H9 (cell line): ENCODE measurements around the gene SSBP3. TPM values are rescaled to one million over a fixed set of nuclear protein-coding genes. Genes with fewer than 3 reads are reported as not detected.

Source experiments
- DNase-seq: peaks from one replicate; pipeline ENCODE4 v3.0.0-alpha.2; 2017
- H2AFZ ChIP-seq: one replicate; pipeline ENCODE4 v1.6.1; 2013; ENCODE audit warnings: mild to moderate bottlenecking, low read length, control low read depth, moderate library complexity
- H2AK5ac ChIP-seq: 2 replicates; pipeline ENCODE4 v1.6.1; 2013; ENCODE audit warnings: low read length, control low read depth, mixed read lengths; ENCODE audit not compliant: insufficient read length
- H2BK120ac ChIP-seq: one replicate; pipeline ENCODE4 v1.6.1; 2013; ENCODE audit warnings: low read depth, mild to moderate bottlenecking, low read length, control low read depth, inconsistent platforms; ENCODE audit not compliant: poor library complexity, severe bottlenecking
- H2BK12ac ChIP-seq: 2 replicates; pipeline ENCODE4 v1.6.1; 2013; ENCODE audit warnings: low read length, control low read depth, mixed read lengths, low read depth; ENCODE audit not compliant: insufficient read length
- H2BK15ac ChIP-seq: 2 replicates; pipeline ENCODE4 v1.6.1; 2013; ENCODE audit warnings: low read depth, low read length, control low read depth
- H2BK20ac ChIP-seq: one replicate; pipeline ENCODE4 v1.6.1; 2013; ENCODE audit warnings: low read depth, mild to moderate bottlenecking, low read length, control low read depth, inconsistent platforms; ENCODE audit not compliant: poor library complexity, severe bottlenecking
- H2BK5ac ChIP-seq: 2 replicates; pipeline ENCODE4 v1.6.1; 2013; ENCODE audit warnings: low read length, control low read depth, mixed read lengths; ENCODE audit not compliant: insufficient read length
- H3K14ac ChIP-seq: 2 replicates; pipeline ENCODE4 v1.6.1; 2013; ENCODE audit warnings: low read length, control low read depth; ENCODE audit not compliant: insufficient read depth
- H3K18ac ChIP-seq: 2 replicates; pipeline ENCODE4 v1.6.1; 2013; ENCODE audit warnings: low read depth, mild to moderate bottlenecking, mixed read lengths, low read length, control low read depth; ENCODE audit not compliant: insufficient read length
- H3K23ac ChIP-seq: 2 replicates; pipeline ENCODE4 v1.6.1; 2013; ENCODE audit warnings: low read length, control low read depth, mixed read lengths, low read depth; ENCODE audit not compliant: insufficient read length
- H3K23me2 ChIP-seq: 2 replicates; pipeline ENCODE4 v1.6.1; 2013; ENCODE audit warnings: low read depth, mild to moderate bottlenecking, mixed read lengths, low read length, control low read depth; ENCODE audit not compliant: insufficient read length, poor library complexity, severe bottlenecking
- H3K27ac ChIP-seq: 2 replicates; pipeline ENCODE4 v1.5.1; 2013; ENCODE audit warnings: low read length, control low read depth, mixed read lengths, low read depth; ENCODE audit not compliant: insufficient read length
- H3K27me3 ChIP-seq: 2 replicates; pipeline ENCODE4 v1.6.1; 2013; ENCODE audit warnings: low read length, control low read depth, inconsistent platforms; ENCODE audit not compliant: insufficient read depth
- H3K4ac ChIP-seq: 2 replicates; pipeline ENCODE4 v1.6.1; 2013; ENCODE audit warnings: low read depth, mild to moderate bottlenecking, control low read depth, inconsistent platforms, low read length, moderate library complexity
- H3K4me1 ChIP-seq: 2 replicates; pipeline ENCODE4 v1.6.1; 2013; ENCODE audit warnings: low read length, control low read depth, inconsistent platforms; ENCODE audit not compliant: insufficient read depth
- H3K4me2 ChIP-seq: 2 replicates; pipeline ENCODE4 v1.6.1; 2013; ENCODE audit warnings: low read length, control low read depth, mixed read lengths; ENCODE audit not compliant: insufficient read length, insufficient read depth
- H3K56ac ChIP-seq: 2 replicates; pipeline ENCODE4 v1.6.1; 2013; ENCODE audit warnings: low read depth, mild to moderate bottlenecking, mixed read lengths, low read length, control low read depth; ENCODE audit not compliant: insufficient read length
- H3K79me1 ChIP-seq: 2 replicates; pipeline ENCODE4 v1.6.1; 2013; ENCODE audit warnings: low read depth, mild to moderate bottlenecking, moderate library complexity, low read length, control low read depth, inconsistent platforms; ENCODE audit not compliant: insufficient read depth, poor library complexity, severe bottlenecking
- H3K79me2 ChIP-seq: 2 replicates; pipeline ENCODE4 v1.6.1; 2013; ENCODE audit warnings: low read length, control low read depth, inconsistent platforms; ENCODE audit not compliant: insufficient read depth
- H3K9ac ChIP-seq: 2 replicates; pipeline ENCODE4 v1.6.1; 2013; ENCODE audit warnings: low read length, control low read depth, mixed read lengths; ENCODE audit not compliant: insufficient read length; ENCODE audit errors: extremely low read depth
- H3K9me3 ChIP-seq: one replicate; pipeline ENCODE4 v1.6.1; 2013; ENCODE audit warnings: low read depth, low read length, inconsistent platforms; ENCODE audit not compliant: control insufficient read depth
- H3T11ph ChIP-seq: one replicate; pipeline ENCODE4 v1.6.1; 2013; ENCODE audit warnings: mild to moderate bottlenecking, low read length, control low read depth, inconsistent platforms
- H4K20me1 ChIP-seq: one replicate; pipeline ENCODE4 v1.6.1; 2013; ENCODE audit not compliant: control insufficient read depth, insufficient read length, insufficient read depth
- H4K5ac ChIP-seq: 2 replicates; pipeline ENCODE4 v1.6.1; 2013; ENCODE audit warnings: low read depth, mild to moderate bottlenecking, mixed read lengths, low read length, control low read depth; ENCODE audit not compliant: insufficient read length
- H4K8ac ChIP-seq: replicated peaks from 2 replicates; pipeline ENCODE4 v1.6.1; 2013; ENCODE audit warnings: low read length, control low read depth, mixed read lengths, low read depth; ENCODE audit not compliant: insufficient read length
- H4K91ac ChIP-seq: 2 replicates; pipeline ENCODE4 v1.6.1; 2013; ENCODE audit warnings: low read depth, mild to moderate bottlenecking, moderate library complexity, mixed read lengths, low read length, control low read depth; ENCODE audit not compliant: insufficient read length
- H3K27ac Mint-ChIP-seq, 3 experiments: 2 replicates in 2 of 3; 3 replicates in 1 of 3; pipeline ENCODE4 v1.8.0; 2020 to 2021; ENCODE audit warnings: mixed read lengths in 3 of 3, mild to moderate bottlenecking in 1 of 3, moderate library complexity in 1 of 3
- H3K27me3 Mint-ChIP-seq: 2 replicates; pipeline ENCODE4 v1.8.0; 2021; ENCODE audit warnings: low read depth, mild to moderate bottlenecking, moderate library complexity, mixed read lengths
- H3K36me3 Mint-ChIP-seq, 3 experiments: 2 replicates in 2 of 3; 3 replicates in 1 of 3; pipeline ENCODE4 v1.8.0; 2020 to 2021; ENCODE audit warnings: low read depth in 3 of 3, mixed read lengths in 3 of 3; ENCODE audit not compliant: insufficient read depth in 1 of 3
- H3K4me1 Mint-ChIP-seq, 2 experiments: 2 replicates each; pipeline ENCODE4 v1.8.0; 2020; ENCODE audit warnings: mixed read lengths in 2 of 2
- H3K4me3 Mint-ChIP-seq, 2 experiments: 2 replicates in 1 of 2; 3 replicates in 1 of 2; pipeline ENCODE4 v1.8.0; 2020 to 2021; ENCODE audit warnings: mild to moderate bottlenecking in 2 of 2, mixed read lengths in 2 of 2, moderate library complexity in 1 of 2
- H3K9me3 Mint-ChIP-seq, 2 experiments: 2 replicates in 1 of 2; 3 replicates in 1 of 2; pipeline ENCODE4 v1.8.0; 2020; ENCODE audit warnings: mild to moderate bottlenecking in 2 of 2, mixed read lengths in 2 of 2, moderate library complexity in 1 of 2
- CTCF ChIP-seq: fragments of 200-600 bp; sonication (generic); conservative IDR thresholded peaks from 3 replicates; pipeline ENCODE4 v1.8.0; 2021; ENCODE audit warnings: antibody characterized with exemption, mild to moderate bottlenecking
- WGBS: extraction: QIAGEN DNeasy Blood & Tissue Kit; methylation state at CpG from one replicate; pipeline ENCODE4 v1.1.7; 2013; ENCODE audit warnings: missing lambda C conversion rate, low lambda C conversion rate, mixed read lengths; ENCODE audit not compliant: insufficient read length; ENCODE audit errors: extremely low coverage; 5-methylcytosine and 5-hydroxymethylcytosine counted together
- total RNA-seq: library from RNA; stranded (reverse); gene quantifications from 2 replicates; pipeline ENCODE4 v1.2.1, GENCODE V29; 2021

SSBP3 gene
- total RNA-seq, 1 experiment from 2014 or later: 126 TPM

GRCh38 chr1:54199765-54200518 lies 206.3 kb downstream of the SSBP3 start, which contains the start of the genes CYB5RL and MRPL37:
TSS of gene CYB5RL (minus strand) at chr1:54200030. CDS start at chr1:54195616, 4,414 bp downstream.
TSS of gene MRPL37 (plus strand) at chr1:54200167. CDS start at chr1:54200244, 77 bp downstream.
- H3K27me3 ChIP-seq: no peaks in the 10 kb centered on the region
- no peak within 1 kb of the TSS for H3K23ac ChIP-seq
- no peak within 1 kb of the TSS for H2BK15ac ChIP-seq
- H3K9me3 ChIP-seq: no peaks in the 10 kb centered on the region
- peaks cover 13% of the 10 kb centered on the region; the same call in 1 of the 2 replicates for H3K79me2 ChIP-seq
- TF ChIP-seq CTCF: no peak
- no peak within 1 kb of the TSS for H4K5ac ChIP-seq
- no peaks in the 10 kb centered on the region for H4K20me1 ChIP-seq
- Mint-ChIP-seq H3K4me3 (peak within 1 kb of the TSS; percentile 97 to 98), H3K27me3 (peaks cover 3% of the 10 kb centered on the region; the same call in 1 of the 2 replicates), H3K27ac (peak within 1 kb of the TSS; percentile 44 to 99 (median 96); a peak in 5 of 7 replicates), H3K4me1 (peaks cover 15 to 20% of the 10 kb centered on the region in 2 experiments), H3K36me3 (peaks cover 8 to 30% (median 22%) of the 10 kb centered on the region in 3 experiments; a peak in 6 of 7 replicates), H3K9me3 (no peaks in the 10 kb centered on the region; a peak in 1 of 5 replicates)
- H3K79me1 ChIP-seq: peaks cover 5% of the 10 kb centered on the region
- no peak within 1 kb of the TSS for H3K56ac ChIP-seq
- peak within 1 kb of the TSS; percentile 81 for H3K18ac ChIP-seq
- peaks cover 12% of the 10 kb centered on the region for H3K23me2 ChIP-seq
- no peak within 1 kb of the TSS for H2AFZ ChIP-seq
- WGBS: no CpG with 5 or more reads among the region's 51 CpGs
- no peak within 1 kb of the TSS for H2BK20ac ChIP-seq
- no peak within 1 kb of the TSS for H4K8ac ChIP-seq
- no peak within 1 kb of the TSS for H2BK5ac ChIP-seq
- no peak within 1 kb of the TSS; the same call in 1 of the 2 replicates for H3K4ac ChIP-seq
- H3K27ac ChIP-seq: no peak within 1 kb of the TSS
- DNase-seq: peak; percentile 96
- H3K4me2 ChIP-seq: peak within 1 kb of the TSS; percentile 92
- H2AK5ac ChIP-seq: no peak within 1 kb of the TSS
- no peak within 1 kb of the TSS for H3T11ph ChIP-seq
- H2BK120ac ChIP-seq: no peak within 1 kb of the TSS
- no peak within 1 kb of the TSS for H2BK12ac ChIP-seq
- H3K9ac ChIP-seq: peak within 1 kb of the TSS; percentile 89
- H4K91ac ChIP-seq: no peak within 1 kb of the TSS
- peak within 1 kb of the TSS; percentile 77 for H3K14ac ChIP-seq
- H3K4me1 ChIP-seq: peaks cover 3% of the 10 kb centered on the region; the same call in 1 of the 2 replicates
